Astrocyte (in vitro differentiated cells and primary cell): ENCODE results near the gene CCSER1. TPM values are rescaled to one million over a fixed set of nuclear protein-coding genes. Genes with fewer than 3 reads are reported as not detected.

Experiments
- DNase-seq: peaks from one replicate; pipeline ENCODE4 v3.0.0-alpha.2; 2010; ENCODE audit warnings: low read depth
- FAIRE-seq: peaks from 2 replicates; lab custom pipeline; 2011; peaks lifted over from hg19 to GRCh38; lab: Jason Lieb, UNC
- H2AFZ ChIP-seq: 2 replicates; pipeline ENCODE4 v1.6.0; 2012; ENCODE audit warnings: low read depth, low read length, inconsistent platforms
- H3K27ac ChIP-seq: 2 replicates; pipeline ENCODE4 v1.5.1; 2011; ENCODE audit warnings: low read depth, low read length, inconsistent platforms
- H3K27me3 ChIP-seq: 2 replicates; pipeline ENCODE4 v1.6.0; 2011; ENCODE audit warnings: low read length, inconsistent platforms; ENCODE audit not compliant: insufficient read depth
- H3K36me3 ChIP-seq: 2 replicates; pipeline ENCODE4 v1.5.1; 2011; ENCODE audit warnings: low read length, inconsistent platforms; ENCODE audit not compliant: insufficient read depth
- H3K4me1 ChIP-seq: 2 replicates; pipeline ENCODE4 v1.5.1; 2011; ENCODE audit warnings: low read length, inconsistent platforms; ENCODE audit not compliant: insufficient read depth
- H3K4me2 ChIP-seq: 2 replicates; pipeline ENCODE4 v1.6.0; 2012; ENCODE audit warnings: low read length, inconsistent platforms
- H3K4me3 ChIP-seq: 2 replicates; pipeline ENCODE4 v1.5.1; 2011; ENCODE audit warnings: low read depth, mild to moderate bottlenecking, low read length, inconsistent platforms; ENCODE audit not compliant: insufficient read depth
- H3K79me2 ChIP-seq: 2 replicates; pipeline ENCODE4 v1.6.0; 2012; ENCODE audit warnings: mild to moderate bottlenecking, low read length, inconsistent platforms; ENCODE audit not compliant: insufficient read depth
- H3K9ac ChIP-seq: 2 replicates; pipeline ENCODE4 v1.6.0; 2012; ENCODE audit warnings: mild to moderate bottlenecking, low read length, inconsistent platforms
- H3K9me3 ChIP-seq: 2 replicates; pipeline ENCODE4 v1.5.1; 2012; ENCODE audit warnings: low read depth, mild to moderate bottlenecking, low read length, inconsistent platforms; ENCODE audit not compliant: insufficient read depth
- H4K20me1 ChIP-seq: 2 replicates; pipeline ENCODE4 v1.6.0; 2012; ENCODE audit warnings: low read length, inconsistent platforms; ENCODE audit not compliant: insufficient read depth
- H3K27ac Mint-ChIP-seq: one replicate; pipeline ENCODE4 v1.8.0; 2021; ENCODE audit warnings: mild to moderate bottlenecking, mixed read lengths; ENCODE audit not compliant: unreplicated experiment
- H3K27me3 Mint-ChIP-seq: one replicate; pipeline ENCODE4 v1.8.0; 2021; ENCODE audit warnings: low read depth, mixed read lengths; ENCODE audit not compliant: unreplicated experiment
- H3K36me3 Mint-ChIP-seq: one replicate; pipeline ENCODE4 v1.8.0; 2021; ENCODE audit warnings: low read depth, mixed read lengths; ENCODE audit not compliant: unreplicated experiment
- H3K4me1 Mint-ChIP-seq: one replicate; pipeline ENCODE4 v1.8.0; 2021; ENCODE audit warnings: low read depth, mixed read lengths; ENCODE audit not compliant: unreplicated experiment
- H3K4me3 Mint-ChIP-seq: one replicate; pipeline ENCODE4 v1.8.0; 2021; ENCODE audit warnings: mild to moderate bottlenecking, moderate library complexity, mixed read lengths; ENCODE audit not compliant: unreplicated experiment
- H3K9me3 Mint-ChIP-seq: one replicate; pipeline ENCODE4 v1.8.0; 2021; ENCODE audit warnings: mild to moderate bottlenecking, mixed read lengths; ENCODE audit not compliant: unreplicated experiment
- EZH2 ChIP-seq: IDR thresholded peaks from 2 replicates; pipeline ENCODE4 v1.6.1; 2012; ENCODE audit warnings: mild to moderate bottlenecking, low read length, inconsistent platforms; ENCODE audit not compliant: insufficient read depth
- total RNA-seq: library from RNA; stranded (reverse); gene quantifications from 2 replicates; pipeline ENCODE4 v1.2.1, GENCODE V29; 2021
- TF ChIP-seq, protein P1 (sequence below): IDR thresholded peaks from 2 replicates; pipeline ENCODE4 v1.5.1; 2011; ENCODE audit warnings: low read depth, mild to moderate bottlenecking, inconsistent platforms, low read length, moderate library complexity; ENCODE audit not compliant: insufficient read depth

Gene CCSER1
- total RNA-seq, 1 donor from 2014 or later, result 2.2 TPM

DNA sequence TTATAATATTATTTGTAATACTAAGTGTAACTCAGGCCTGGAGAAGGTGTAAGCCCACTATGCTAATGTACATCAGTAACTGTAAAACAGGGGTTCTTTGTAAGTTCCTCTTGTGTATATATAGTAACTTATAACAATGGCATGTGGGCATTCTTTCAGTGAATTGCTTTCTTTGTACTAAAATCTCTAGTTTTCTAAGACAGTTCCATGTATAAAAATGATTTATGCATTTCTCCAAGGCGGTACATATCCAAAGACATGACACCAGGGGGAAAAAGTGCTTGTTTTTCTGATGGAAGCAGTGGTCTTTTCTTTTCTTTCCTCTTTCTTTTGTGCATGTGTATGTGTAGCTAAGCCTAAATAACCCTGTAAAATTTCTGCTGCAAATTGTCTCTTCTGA lies 1474.2 kb downstream of the CCSER1 start:
- Mint-ChIP-seq H3K9me3 (no peaks in the 10 kb centered on the region), H3K4me3 (no peak overlapping the region), H3K27ac (no peak overlapping the region), H3K27me3 (no peaks in the 10 kb centered on the region), H3K4me1 (no peaks in the 10 kb centered on the region), H3K36me3 (no peaks in the 10 kb centered on the region)
- H2AFZ ChIP-seq, result no peak overlapping the region
- no peak overlapping the region for H3K4me2 ChIP-seq
- no peaks in the 10 kb centered on the region for H3K79me2 ChIP-seq
- DNase-seq, result no peak
- no peak overlapping the region for H3K4me3 ChIP-seq
- H4K20me1 ChIP-seq, result no peaks in the 10 kb centered on the region
- H3K27ac ChIP-seq, result no peak overlapping the region
- H3K4me1 ChIP-seq, result no peaks in the 10 kb centered on the region
- H3K27me3 ChIP-seq, result no peaks in the 10 kb centered on the region
- no peaks in the 10 kb centered on the region for H3K36me3 ChIP-seq
- H3K9ac ChIP-seq, result no peak overlapping the region
- TF ChIP-seq, protein P1, sequence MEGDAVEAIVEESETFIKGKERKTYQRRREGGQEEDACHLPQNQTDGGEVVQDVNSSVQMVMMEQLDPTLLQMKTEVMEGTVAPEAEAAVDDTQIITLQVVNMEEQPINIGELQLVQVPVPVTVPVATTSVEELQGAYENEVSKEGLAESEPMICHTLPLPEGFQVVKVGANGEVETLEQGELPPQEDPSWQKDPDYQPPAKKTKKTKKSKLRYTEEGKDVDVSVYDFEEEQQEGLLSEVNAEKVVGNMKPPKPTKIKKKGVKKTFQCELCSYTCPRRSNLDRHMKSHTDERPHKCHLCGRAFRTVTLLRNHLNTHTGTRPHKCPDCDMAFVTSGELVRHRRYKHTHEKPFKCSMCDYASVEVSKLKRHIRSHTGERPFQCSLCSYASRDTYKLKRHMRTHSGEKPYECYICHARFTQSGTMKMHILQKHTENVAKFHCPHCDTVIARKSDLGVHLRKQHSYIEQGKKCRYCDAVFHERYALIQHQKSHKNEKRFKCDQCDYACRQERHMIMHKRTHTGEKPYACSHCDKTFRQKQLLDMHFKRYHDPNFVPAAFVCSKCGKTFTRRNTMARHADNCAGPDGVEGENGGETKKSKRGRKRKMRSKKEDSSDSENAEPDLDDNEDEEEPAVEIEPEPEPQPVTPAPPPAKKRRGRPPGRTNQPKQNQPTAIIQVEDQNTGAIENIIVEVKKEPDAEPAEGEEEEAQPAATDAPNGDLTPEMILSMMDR, result no peak
- no peak for TF ChIP-seq EZH2
- no peak for FAIRE-seq
- H3K9me3 ChIP-seq, result no peaks in the 10 kb centered on the region

DNA sequence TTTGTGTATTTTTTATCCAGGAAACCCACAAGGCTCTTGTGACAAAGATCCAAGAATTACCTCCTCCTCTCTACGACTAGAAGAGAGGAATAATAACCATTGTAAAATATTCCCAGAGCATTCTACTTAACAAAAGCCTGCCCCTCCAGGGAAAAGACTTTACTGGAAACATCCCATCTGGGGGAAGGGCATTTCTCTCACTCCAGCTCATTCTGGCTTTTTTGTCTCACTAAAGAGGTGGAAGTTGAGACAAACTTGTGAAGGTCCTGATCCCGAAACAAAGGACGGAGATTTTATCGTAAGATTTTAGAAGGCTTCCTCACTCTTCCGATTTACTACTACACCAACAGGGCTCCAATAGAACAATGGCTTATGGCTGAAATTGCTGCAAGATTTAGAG lies 1484.6 kb downstream of the CCSER1 start:
- FAIRE-seq (no peak), DNase-seq (no peak)
- Mint-ChIP-seq H3K27me3 (no peaks in the 10 kb centered on the region), H3K4me1 (no peaks in the 10 kb centered on the region), H3K4me3 (no peak overlapping the region), H3K27ac (no peak overlapping the region), H3K36me3 (no peaks in the 10 kb centered on the region), H3K9me3 (no peaks in the 10 kb centered on the region)
- no peak overlapping the region for H3K4me3 ChIP-seq
- H3K9me3 ChIP-seq, result no peaks in the 10 kb centered on the region
- H3K9ac ChIP-seq, result no peak overlapping the region
- no peaks in the 10 kb centered on the region for H3K27me3 ChIP-seq
- H2AFZ ChIP-seq, result no peak overlapping the region
- no peaks in the 10 kb centered on the region for H3K36me3 ChIP-seq
- TF ChIP-seq, protein P1, result no peak
- no peak for TF ChIP-seq EZH2
- no peak overlapping the region for H3K4me2 ChIP-seq
- no peaks in the 10 kb centered on the region for H3K79me2 ChIP-seq
- no peaks in the 10 kb centered on the region for H4K20me1 ChIP-seq
- no peak overlapping the region for H3K27ac ChIP-seq
- H3K4me1 ChIP-seq, result no peaks in the 10 kb centered on the region

DNA sequence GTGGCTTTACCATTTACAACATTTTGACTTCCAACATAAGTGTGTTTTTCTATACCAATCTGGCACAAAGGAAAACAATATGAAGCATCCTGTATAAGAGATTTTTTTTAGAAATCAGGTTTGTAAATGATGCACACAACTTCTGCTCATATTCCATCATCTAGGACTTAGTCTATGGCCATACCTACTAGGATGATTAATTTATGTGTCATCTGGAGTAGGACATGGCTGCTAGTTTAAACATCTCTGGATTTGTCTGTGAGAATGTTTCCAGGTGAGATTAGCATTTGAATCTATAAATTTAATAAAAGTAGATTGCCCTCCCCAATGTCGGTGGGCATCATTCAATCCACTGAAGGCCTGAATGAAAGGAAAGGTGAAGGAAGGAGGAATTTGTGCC lies 1493.8 kb downstream of the CCSER1 start:
- Histone ChIP-seq H3K4me2 (no peak overlapping the region), H3K9me3 (no peaks in the 10 kb centered on the region), H4K20me1 (no peaks in the 10 kb centered on the region), H3K27ac (no peak overlapping the region), H3K27me3 (no peaks in the 10 kb centered on the region), H3K9ac (no peak overlapping the region), H3K4me1 (no peaks in the 10 kb centered on the region), H3K79me2 (no peaks in the 10 kb centered on the region), H3K36me3 (no peaks in the 10 kb centered on the region), H3K4me3 (no peak overlapping the region), H2AFZ (no peak overlapping the region)
- DNase-seq, result no peak
- Mint-ChIP-seq H3K27ac (no peak overlapping the region), H3K9me3 (peaks cover 3% of the 10 kb centered on the region), H3K4me1 (peaks cover 5% of the 10 kb centered on the region), H3K27me3 (peaks cover 31% of the 10 kb centered on the region), H3K4me3 (no peak overlapping the region), H3K36me3 (no peaks in the 10 kb centered on the region)
- no peak for FAIRE-seq
- TF ChIP-seq EZH2, result no peak
- TF ChIP-seq, protein P1, result no peak
